Measurements from ENCODE around the gene TEX13A. TPM values are rescaled to one million over a fixed set of nuclear protein-coding genes. Genes with fewer than 3 reads are reported as not detected.

TEX13A gene
- not detected for total RNA-seq
- long read RNA-seq = 0 reads

GRCh38 chrX:105220636-105221035, at the start of gene TEX13A:
Gene TEX13A, minus strand, starts transcription at chrX:105220694. Its CDS starts 297 bp downstream, at chrX:105220397.
- no peaks in the 10 kb centered on the region for H3K27me3 ChIP-seq (ENCODE audit: low read depth)
- no peak within 1 kb of the TSS for H3K27ac ChIP-seq (replicated peaks)
- H3K36me3 ChIP-seq = no peaks in the 10 kb centered on the region
- DNase-seq = no peak
- no peak for TF ChIP-seq CTCF (IDR thresholded peaks at IDR 0.05; ENCODE audit: borderline replicate concordance)
- intact Hi-C loops (cut with micrococcal nuclease) = no loop called here
- H3K4me3 ChIP-seq = no peak within 1 kb of the TSS
- no peaks in the 10 kb centered on the region for H3K4me1 ChIP-seq
- no peaks in the 10 kb centered on the region for H3K9me3 ChIP-seq (replicated peaks)

- Histone ChIP-seq H3K36me3 (no peaks in the 10 kb centered on the region), H3K27ac (replicated peaks) (no peak overlapping the region), H3K9me3 (replicated peaks) (no peaks in the 10 kb centered on the region), H3K4me3 (no peak overlapping the region), H3K4me1 (no peaks in the 10 kb centered on the region), H3K27me3 (ENCODE audit: low read depth) (no peaks in the 10 kb centered on the region)
- intact Hi-C loops (cut with micrococcal nuclease) = no loop called here
- no peak for DNase-seq
- TF ChIP-seq CTCF (IDR thresholded peaks at IDR 0.05; ENCODE audit: borderline replicate concordance) = no peak
These were observed 48.9 kb upstream of the TEX13A start for GRCh38 chrX:105269386-105269785.

- intact Hi-C loops (cut with micrococcal nuclease) = no loop called here
- no peak overlapping the region for H3K4me3 ChIP-seq
These were observed 46.7 kb upstream of the TEX13A start for GRCh38 chrX:105267167-105267566.

GRCh38 chrX:105266456-105266855, 46.0 kb upstream of the TEX13A start:
- Histone ChIP-seq H3K4me1 (no peaks in the 10 kb centered on the region), H3K4me3 (no peak overlapping the region), H3K9me3 (replicated peaks) (no peaks in the 10 kb centered on the region), H3K27ac (replicated peaks) (no peak overlapping the region), H3K27me3 (ENCODE audit: low read depth) (no peaks in the 10 kb centered on the region), H3K36me3 (no peaks in the 10 kb centered on the region)
- no peak for DNase-seq
- intact Hi-C loops (cut with micrococcal nuclease) = no loop called here
- no peak for TF ChIP-seq CTCF (IDR thresholded peaks at IDR 0.05; ENCODE audit: borderline replicate concordance)

More at GRCh38 chrX:105267167-105267566, 46.7 kb upstream of the TEX13A start:
- no peaks in the 10 kb centered on the region for H3K36me3 ChIP-seq
- no peak overlapping the region for H3K27ac ChIP-seq (replicated peaks)
- no peaks in the 10 kb centered on the region for H3K4me1 ChIP-seq
- DNase-seq = no peak
- no peak for TF ChIP-seq CTCF (IDR thresholded peaks at IDR 0.05; ENCODE audit: borderline replicate concordance)
- no peaks in the 10 kb centered on the region for H3K9me3 ChIP-seq (replicated peaks)
- no peaks in the 10 kb centered on the region for H3K27me3 ChIP-seq (ENCODE audit: low read depth)

- no peak for TF ChIP-seq CTCF (IDR thresholded peaks at IDR 0.05; ENCODE audit: borderline replicate concordance)
- Histone ChIP-seq H3K4me1 (no peaks in the 10 kb centered on the region), H3K9me3 (replicated peaks) (no peaks in the 10 kb centered on the region), H3K27me3 (ENCODE audit: low read depth) (no peaks in the 10 kb centered on the region), H3K36me3 (no peaks in the 10 kb centered on the region), H3K4me3 (no peak overlapping the region), H3K27ac (replicated peaks) (no peak overlapping the region)
- intact Hi-C loops (cut with micrococcal nuclease) = no loop called here
- DNase-seq = no peak
These were observed 44.6 kb upstream of the TEX13A start for GRCh38 chrX:105265093-105265492.

GRCh38 chrX:105263801-105264200, 43.3 kb upstream of the TEX13A start:
- intact Hi-C loops (cut with micrococcal nuclease) = no loop called here
- H3K27ac ChIP-seq (replicated peaks) = no peak overlapping the region
- no peak for DNase-seq
- H3K9me3 ChIP-seq (replicated peaks) = no peaks in the 10 kb centered on the region
- TF ChIP-seq CTCF (IDR thresholded peaks at IDR 0.05; ENCODE audit: borderline replicate concordance) = no peak
- no peaks in the 10 kb centered on the region for H3K4me1 ChIP-seq
- no peaks in the 10 kb centered on the region for H3K36me3 ChIP-seq
- no peaks in the 10 kb centered on the region for H3K27me3 ChIP-seq (ENCODE audit: low read depth)
- H3K4me3 ChIP-seq = no peak overlapping the region
